WTC11 (cell line): Measurements from ENCODE around the gene TXNDC5. TPM values are rescaled to one million over a fixed set of nuclear protein-coding genes. Genes with fewer than 3 reads are reported as not detected.

Experiments used
- ATAC-seq: fragments of 200-7000 bp; cut with Tn5 transposase; 2 replicates; pipeline ENCODE4 v1.10.0; 2021; ENCODE audit warnings: mild to moderate bottlenecking, moderate library complexity
- CTCF ChIA-PET: fragments of 300-600 bp; sonication (Branson Sonifier 250); formaldehyde crosslinking; loops from one replicate; lab custom pipeline; 2021; ENCODE audit warnings: antibody characterized with exemption; lab: Charles Lee
- POLR2A ChIA-PET: fragments of 350-600 bp; sonication (Branson Sonifier 250); formaldehyde crosslinking; loops from one replicate; lab custom pipeline; 2021; ENCODE audit warnings: antibody characterized with exemption; lab: Charles Lee
- DNase-seq: peaks from one replicate; pipeline ENCODE4 v3.0.0; 2021; ENCODE audit warnings: low spot score
- H3K27ac Mint-ChIP-seq: 2 replicates; pipeline ENCODE4 v1.8.0; 2021; ENCODE audit warnings: mixed read lengths
- H3K27me3 Mint-ChIP-seq: 2 replicates; pipeline ENCODE4 v1.8.0; 2021; ENCODE audit warnings: low read depth, mild to moderate bottlenecking, moderate library complexity, mixed read lengths
- H3K36me3 Mint-ChIP-seq: 2 replicates; pipeline ENCODE4 v1.8.0; 2021; ENCODE audit warnings: mixed read lengths
- H3K4me1 Mint-ChIP-seq: 2 replicates; pipeline ENCODE4 v1.8.0; 2022; ENCODE audit warnings: mixed read lengths
- H3K4me3 Mint-ChIP-seq: 2 replicates; pipeline ENCODE4 v1.8.0; 2021; ENCODE audit warnings: mild to moderate bottlenecking, moderate library complexity, mixed read lengths
- H3K9me3 Mint-ChIP-seq: 2 replicates; pipeline ENCODE4 v1.8.0; 2021; ENCODE audit warnings: mixed read lengths
- ARID4B ChIP-seq: sonication (generic); formaldehyde crosslinking; IDR thresholded peaks from 2 replicates; pipeline ENCODE4 v1.8.0; 2023; ENCODE audit warnings: missing genetic modification reagents, mild to moderate bottlenecking, borderline replicate concordance
- CREB1 ChIP-seq: sonication (generic); formaldehyde crosslinking; IDR thresholded peaks from 2 replicates; pipeline ENCODE4 v1.8.0; 2023; ENCODE audit warnings: mild to moderate bottlenecking, missing genetic modification reagents
- ELF4 ChIP-seq: sonication (generic); formaldehyde crosslinking; IDR thresholded peaks from 2 replicates; pipeline ENCODE4 v1.8.1; 2022; ENCODE audit warnings: low read depth, mild to moderate bottlenecking, moderate library complexity, missing genetic modification reagents
- ESRRA ChIP-seq: sonication (generic); formaldehyde crosslinking; IDR thresholded peaks from 2 replicates; pipeline ENCODE4 v1.8.1; 2022; ENCODE audit warnings: mild to moderate bottlenecking, missing genetic modification reagents, borderline replicate concordance
- FOXP4 ChIP-seq: sonication (generic); formaldehyde crosslinking; IDR thresholded peaks from 2 replicates; pipeline ENCODE4 v1.8.0; 2022; ENCODE audit warnings: mild to moderate bottlenecking, missing genetic modification reagents
- GRHL2 ChIP-seq: fragments of 250-450 bp; sonication (Bioruptor Pico); IDR thresholded peaks from 2 replicates; pipeline ENCODE4 v1.8.0; 2022; ENCODE audit warnings: mild to moderate bottlenecking, moderate library complexity; ENCODE audit not compliant: insufficient replicate concordance, severe bottlenecking
- HMGXB4 ChIP-seq: sonication (generic); formaldehyde crosslinking; IDR thresholded peaks from 2 replicates; pipeline ENCODE4 v1.8.1; 2023; ENCODE audit warnings: mild to moderate bottlenecking, moderate library complexity, missing genetic modification reagents
- NFE2L1 ChIP-seq: sonication (generic); formaldehyde crosslinking; IDR thresholded peaks from 2 replicates; pipeline ENCODE4 v1.8.1; 2023; ENCODE audit warnings: missing genetic modification reagents
- NFYB ChIP-seq: sonication (generic); formaldehyde crosslinking; conservative IDR thresholded peaks from 2 replicates; pipeline ENCODE4 v1.8.0; 2022; ENCODE audit warnings: low read depth, missing genetic modification reagents
- RELA ChIP-seq: sonication (generic); formaldehyde crosslinking; IDR thresholded peaks from 2 replicates; pipeline ENCODE4 v1.8.1; 2022; ENCODE audit warnings: missing genetic modification reagents, mild to moderate bottlenecking, borderline replicate concordance
- USF2 ChIP-seq: sonication (generic); formaldehyde crosslinking; IDR thresholded peaks from 2 replicates; pipeline ENCODE4 v1.8.1; 2023; ENCODE audit warnings: mild to moderate bottlenecking, missing genetic modification reagents, moderate library complexity
- ZBTB21 ChIP-seq: sonication (generic); formaldehyde crosslinking; IDR thresholded peaks from 2 replicates; pipeline ENCODE4 v1.8.1; 2023; ENCODE audit warnings: mild to moderate bottlenecking, missing genetic modification reagents, borderline replicate concordance
- ZNF416 ChIP-seq: fragments of 250-450 bp; sonication (Bioruptor Pico); IDR thresholded peaks from 2 replicates; pipeline ENCODE4 v1.9.0; 2021; ENCODE audit warnings: mild to moderate bottlenecking, inconsistent platforms
- ZNF423 ChIP-seq: fragments of 250-450 bp; sonication (Bioruptor Pico); IDR thresholded peaks from 2 replicates; pipeline ENCODE4 v2.1.2; 2022; ENCODE audit warnings: mild to moderate bottlenecking, moderate library complexity
- total RNA-seq: library from RNA; stranded (reverse); gene quantifications from 3 replicates; pipeline ENCODE4 v1.2.3, GENCODE V29; 2021
- TF ChIP-seq, protein P1 (sequence below): fragments of 200-600 bp; IDR thresholded peaks from 2 replicates; pipeline ENCODE4 v1.8.0; 2022; ENCODE audit warnings: antibody characterized with exemption
- TF ChIP-seq, protein P2 (sequence below): sonication (generic); formaldehyde crosslinking; IDR thresholded peaks from 2 replicates; pipeline ENCODE4 v1.8.1; 2022; ENCODE audit warnings: missing genetic modification reagents, borderline replicate concordance

Gene TXNDC5
- total RNA-seq, 1 experiment from 2014 or later, result 141 TPM

DNA sequence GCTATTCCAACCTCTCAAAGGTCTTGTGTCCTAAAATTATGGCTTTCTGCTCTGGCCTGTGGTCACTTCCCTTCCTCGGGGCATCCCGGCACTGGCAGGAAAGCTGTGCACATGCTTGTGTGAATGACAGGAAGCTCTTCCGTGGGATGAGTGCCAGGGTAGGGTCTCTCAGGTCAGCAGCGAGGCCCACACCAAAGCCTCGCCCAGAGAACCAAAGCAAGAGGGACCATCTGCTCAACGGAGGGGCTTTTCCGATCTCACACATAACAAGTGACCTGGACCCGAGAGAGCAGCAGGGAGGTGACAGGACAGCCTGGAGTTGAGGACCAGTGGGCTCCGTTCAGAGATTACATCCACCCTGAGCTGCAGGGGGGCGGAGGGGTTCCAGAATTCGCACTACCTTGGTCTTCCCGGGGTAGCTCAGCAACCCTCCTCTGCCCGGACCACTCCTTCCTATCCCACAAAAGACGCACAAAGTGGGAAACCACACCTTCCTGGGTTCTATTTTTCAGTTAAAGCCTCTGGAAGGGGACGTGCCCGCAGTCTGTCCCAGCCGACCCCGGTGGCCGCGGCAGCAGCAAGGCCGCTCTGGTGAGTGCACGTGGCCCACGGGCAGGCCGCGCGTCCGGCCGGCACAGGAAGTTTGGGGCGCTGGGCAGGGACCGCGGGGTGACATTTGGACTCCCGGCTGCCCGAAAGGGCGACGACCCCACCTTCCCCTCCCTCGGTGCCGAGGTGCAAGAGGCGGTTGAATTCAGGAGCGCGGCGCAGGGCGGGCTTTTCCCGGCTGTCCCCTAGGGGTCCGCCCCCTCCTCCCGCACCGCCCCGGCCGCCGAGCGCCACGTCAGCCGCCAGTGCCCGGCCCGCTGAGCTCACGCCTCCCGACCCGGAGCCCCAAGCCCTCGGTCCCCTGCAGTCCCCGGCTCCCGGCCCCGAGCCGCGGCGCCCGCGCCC is 988 bp downstream of the TXNDC5 start (continued):
- TF ChIP-seq HMGXB4 (CRISPR knock-in tag), result peak; percentile 33; the same call in 1 of the 2 replicates

DNA sequence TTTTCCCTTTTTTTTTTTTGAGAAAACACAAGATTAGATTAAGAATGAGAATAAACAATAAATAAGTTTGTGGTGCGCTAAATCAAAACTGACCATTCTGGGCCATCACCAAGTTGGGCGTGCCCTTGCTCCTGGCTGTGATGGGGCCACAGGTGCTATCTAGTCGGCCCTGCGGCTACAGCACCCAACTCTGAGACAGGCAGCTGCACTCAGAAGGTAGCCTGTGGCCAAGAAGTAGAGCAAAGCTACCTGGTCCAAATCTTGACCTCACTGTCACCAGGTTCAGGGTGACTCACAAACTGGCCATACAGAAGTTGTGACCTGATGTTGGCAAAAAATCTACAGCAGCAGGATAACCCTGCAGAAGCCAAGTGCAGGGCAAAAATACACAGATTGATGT is 3.4 kb downstream of the TXNDC5 start:
- Mint-ChIP-seq H3K27me3 (no peaks in the 10 kb centered on the region; the same call in 1 of the 2 replicates), H3K4me1 (peaks cover 9% of the 10 kb centered on the region), H3K9me3 (no peaks in the 10 kb centered on the region), H3K36me3 (peaks cover 27% of the 10 kb centered on the region), H3K4me3 (no peak overlapping the region), H3K27ac (no peak overlapping the region)
- ATAC-seq (no peak), DNase-seq (no peak)
- TF ChIP-seq NFE2L1 (CRISPR knock-in tag), result no peak
- TF ChIP-seq ZNF423 (CRISPR knock-in tag), result no peak
- TF ChIP-seq ZBTB21, result no peak
- TF ChIP-seq GRHL2 (CRISPR knock-in tag), result no peak
- no peak for TF ChIP-seq ZNF416
- no peak for TF ChIP-seq FOXP4 (CRISPR knock-in tag)
- no peak for TF ChIP-seq NFYB (CRISPR knock-in tag)
- TF ChIP-seq, protein P1, sequence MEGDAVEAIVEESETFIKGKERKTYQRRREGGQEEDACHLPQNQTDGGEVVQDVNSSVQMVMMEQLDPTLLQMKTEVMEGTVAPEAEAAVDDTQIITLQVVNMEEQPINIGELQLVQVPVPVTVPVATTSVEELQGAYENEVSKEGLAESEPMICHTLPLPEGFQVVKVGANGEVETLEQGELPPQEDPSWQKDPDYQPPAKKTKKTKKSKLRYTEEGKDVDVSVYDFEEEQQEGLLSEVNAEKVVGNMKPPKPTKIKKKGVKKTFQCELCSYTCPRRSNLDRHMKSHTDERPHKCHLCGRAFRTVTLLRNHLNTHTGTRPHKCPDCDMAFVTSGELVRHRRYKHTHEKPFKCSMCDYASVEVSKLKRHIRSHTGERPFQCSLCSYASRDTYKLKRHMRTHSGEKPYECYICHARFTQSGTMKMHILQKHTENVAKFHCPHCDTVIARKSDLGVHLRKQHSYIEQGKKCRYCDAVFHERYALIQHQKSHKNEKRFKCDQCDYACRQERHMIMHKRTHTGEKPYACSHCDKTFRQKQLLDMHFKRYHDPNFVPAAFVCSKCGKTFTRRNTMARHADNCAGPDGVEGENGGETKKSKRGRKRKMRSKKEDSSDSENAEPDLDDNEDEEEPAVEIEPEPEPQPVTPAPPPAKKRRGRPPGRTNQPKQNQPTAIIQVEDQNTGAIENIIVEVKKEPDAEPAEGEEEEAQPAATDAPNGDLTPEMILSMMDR, result no peak
- no peak for TF ChIP-seq ESRRA (CRISPR knock-in tag)
- TF ChIP-seq, protein P2, sequence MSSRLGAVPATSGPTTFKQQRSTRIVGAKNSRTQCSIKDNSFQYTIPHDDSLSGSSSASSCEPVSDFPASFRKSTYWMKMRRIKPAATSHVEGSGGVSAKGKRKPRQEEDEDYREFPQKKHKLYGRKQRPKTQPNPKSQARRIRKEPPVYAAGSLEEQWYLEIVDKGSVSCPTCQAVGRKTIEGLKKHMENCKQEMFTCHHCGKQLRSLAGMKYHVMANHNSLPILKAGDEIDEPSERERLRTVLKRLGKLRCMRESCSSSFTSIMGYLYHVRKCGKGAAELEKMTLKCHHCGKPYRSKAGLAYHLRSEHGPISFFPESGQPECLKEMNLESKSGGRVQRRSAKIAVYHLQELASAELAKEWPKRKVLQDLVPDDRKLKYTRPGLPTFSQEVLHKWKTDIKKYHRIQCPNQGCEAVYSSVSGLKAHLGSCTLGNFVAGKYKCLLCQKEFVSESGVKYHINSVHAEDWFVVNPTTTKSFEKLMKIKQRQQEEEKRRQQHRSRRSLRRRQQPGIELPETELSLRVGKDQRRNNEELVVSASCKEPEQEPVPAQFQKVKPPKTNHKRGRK, result no peak
- no peak for TF ChIP-seq ARID4B (CRISPR knock-in tag)
- no peak for TF ChIP-seq ELF4 (CRISPR knock-in tag)
- TF ChIP-seq USF2 (CRISPR knock-in tag), result no peak
- TF ChIP-seq RELA (CRISPR knock-in tag), result no peak
- no peak for TF ChIP-seq CREB1 (CRISPR knock-in tag)
- POLR2A ChIA-PET, result no interaction called here
- CTCF ChIA-PET, result interaction anchor here (1.4 kb wide), 1 partner anchor 184 kb away, joined by 4 read pairs; no protein-coding TSS in a partner anchor
